Type B pancreatic cell (in vitro differentiated cells): ENCODE measurements around the gene GNG7. TPM values are rescaled to one million over a fixed set of nuclear protein-coding genes. Genes with fewer than 3 reads are reported as not detected.
A peak's percentile ranks its signal among the peaks of the same experiment; 100 is the strongest.
"Not testable (repeated sequence)": the region's sequence is repeated elsewhere in the genome, so short reads cannot be mapped to it uniquely, and the experiment has no call there.

Experiments
- DNase-seq: peaks from one replicate; pipeline ENCODE4 v3.0.0; 2021; ENCODE audit warnings: mixed read lengths; ENCODE audit not compliant: unreplicated experiment; ENCODE audit errors: extremely low spot score
- H3K27ac Mint-ChIP-seq: 2 replicates; pipeline ENCODE4 v1.8.0; 2021; ENCODE audit warnings: mild to moderate bottlenecking, mixed read lengths
- H3K27me3 Mint-ChIP-seq: 2 replicates; pipeline ENCODE4 v1.8.0; 2021; ENCODE audit warnings: mixed read lengths
- H3K36me3 Mint-ChIP-seq: 2 replicates; pipeline ENCODE4 v1.8.0; 2021; ENCODE audit warnings: mixed read lengths
- H3K4me1 Mint-ChIP-seq: one replicate; pipeline ENCODE4 v1.8.0; 2021; ENCODE audit warnings: mixed read lengths; ENCODE audit not compliant: unreplicated experiment
- H3K4me3 Mint-ChIP-seq: 2 replicates; pipeline ENCODE4 v1.8.0; 2021; ENCODE audit warnings: mild to moderate bottlenecking, mixed read lengths
- H3K9me3 Mint-ChIP-seq: 2 replicates; pipeline ENCODE4 v1.8.0; 2021; ENCODE audit warnings: mixed read lengths
- CTCF ChIP-seq: fragments of 200-600 bp; sonication (generic); conservative IDR thresholded peaks from 2 replicates; pipeline ENCODE4 v1.5.0; 2021; ENCODE audit warnings: antibody characterized with exemption, mild to moderate bottlenecking
- total RNA-seq: library from RNA; stranded (reverse); gene quantifications from 2 replicates; pipeline ENCODE4 v1.2.1, GENCODE V29; 2021; ENCODE audit warnings: low replicate concordance

GNG7 gene
- total RNA-seq, 1 donor from 2014 or later, result 12.2 TPM

- Mint-ChIP-seq H3K4me3 (no peak overlapping the region), H3K36me3 (peaks cover 1% of the 10 kb centered on the region), H3K9me3 (peaks cover 2% of the 10 kb centered on the region), H3K4me1 (peaks cover 4% of the 10 kb centered on the region), H3K27me3 (no peaks in the 10 kb centered on the region), H3K27ac (peak overlapping the region; percentile 41)
- no peak for DNase-seq
- TF ChIP-seq CTCF, result no peak
Measured at GRCh38 chr19:2527171-2527570, 175.3 kb downstream of the GNG7 start.

GRCh38 chr19:2524840-2525723 lies 177.4 kb downstream of the GNG7 start:
- H3K4me1 Mint-ChIP-seq, result peaks cover 4% of the 10 kb centered on the region
- DNase-seq, result no peak
- H3K27me3 Mint-ChIP-seq, result no peaks in the 10 kb centered on the region
- TF ChIP-seq CTCF, result no peak
- H3K36me3 Mint-ChIP-seq, result no peaks in the 10 kb centered on the region
- no peaks in the 10 kb centered on the region for H3K9me3 Mint-ChIP-seq
- H3K27ac Mint-ChIP-seq, result peak overlapping the region; percentile 41
- no peak overlapping the region for H3K4me3 Mint-ChIP-seq

DNA sequence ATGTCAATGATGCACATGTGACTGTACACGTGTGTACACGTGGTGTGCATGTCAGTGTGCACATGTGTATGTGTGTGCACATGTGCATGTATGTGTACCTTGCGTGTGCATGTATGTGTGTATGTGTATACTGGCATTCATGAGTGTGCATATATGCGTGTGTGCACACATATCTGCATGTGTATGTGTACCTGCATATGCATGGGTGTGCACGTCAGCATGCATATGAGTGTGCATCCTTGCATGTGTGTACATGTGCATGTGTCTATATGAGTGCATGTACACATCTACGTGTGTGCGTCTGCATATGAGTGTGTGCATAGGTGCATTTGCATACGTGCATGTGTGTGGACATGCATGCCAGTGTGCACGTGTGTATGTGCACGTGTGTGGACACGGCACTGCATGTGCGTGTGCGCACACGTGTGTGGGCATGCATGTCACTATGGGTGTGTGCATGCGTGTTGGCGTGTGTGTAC lies 178.1 kb downstream of the GNG7 start:
- H3K4me3 Mint-ChIP-seq, result no peak overlapping the region
- TF ChIP-seq CTCF, result no peak
- no peaks in the 10 kb centered on the region for H3K27me3 Mint-ChIP-seq
- no peaks in the 10 kb centered on the region for H3K9me3 Mint-ChIP-seq
- no peaks in the 10 kb centered on the region for H3K36me3 Mint-ChIP-seq
- no peak for DNase-seq
- peaks cover 4% of the 10 kb centered on the region for H3K4me1 Mint-ChIP-seq
- H3K27ac Mint-ChIP-seq, result peak overlapping the region; percentile 41

DNA sequence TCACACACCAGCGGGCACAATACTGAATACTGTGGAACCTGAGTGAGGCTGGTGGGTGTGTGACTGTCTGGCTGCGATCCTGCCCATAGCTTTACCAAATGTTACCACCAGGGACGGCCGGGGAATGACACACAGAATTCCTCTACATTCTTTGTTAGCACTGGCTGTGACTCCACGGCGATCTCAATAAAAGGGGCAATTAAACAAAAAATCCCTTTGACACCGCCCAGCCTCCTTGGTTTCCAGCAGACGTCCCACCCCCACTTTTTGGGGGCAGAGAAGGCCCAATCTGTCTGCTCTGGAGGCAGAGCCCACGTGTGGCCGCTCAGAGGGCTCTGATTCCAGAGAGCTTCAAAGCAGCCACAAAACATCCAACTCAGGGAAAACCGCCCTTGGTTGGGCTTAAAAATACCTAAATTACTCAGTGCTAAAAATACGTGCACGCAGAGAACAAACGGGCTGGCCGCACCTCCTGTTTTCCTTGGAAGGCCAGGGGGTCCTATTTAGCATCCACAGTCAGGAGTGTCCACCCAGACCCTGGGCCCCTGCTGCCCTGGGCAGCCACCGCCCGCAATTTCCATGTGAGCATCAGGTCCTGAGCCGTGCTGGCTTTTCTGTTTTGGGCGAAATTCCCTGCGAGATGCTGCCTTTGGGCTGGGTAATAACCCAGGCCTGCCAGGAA lies 178.7 kb downstream of the GNG7 start:
- no peak overlapping the region for H3K4me3 Mint-ChIP-seq
- no peaks in the 10 kb centered on the region for H3K27me3 Mint-ChIP-seq
- TF ChIP-seq CTCF, result peak; percentile 65
- peak overlapping the region; percentile 58 for H3K27ac Mint-ChIP-seq
- no peaks in the 10 kb centered on the region for H3K36me3 Mint-ChIP-seq
- no peak for DNase-seq
- H3K9me3 Mint-ChIP-seq, result no peaks in the 10 kb centered on the region
- peaks cover 4% of the 10 kb centered on the region for H3K4me1 Mint-ChIP-seq

GRCh38 chr19:2519482-2519881 lies 183.0 kb downstream of the GNG7 start:
- Mint-ChIP-seq H3K4me3 (no peak overlapping the region), H3K4me1 (peaks cover 4% of the 10 kb centered on the region), H3K27ac (no peak overlapping the region), H3K36me3 (peaks cover 4% of the 10 kb centered on the region), H3K9me3 (no peaks in the 10 kb centered on the region), H3K27me3 (no peaks in the 10 kb centered on the region)
- DNase-seq, result no peak
- TF ChIP-seq CTCF, result no peak

- H3K4me3 Mint-ChIP-seq, H3K27me3 Mint-ChIP-seq, H3K9me3 Mint-ChIP-seq, DNase-seq, H3K4me1 Mint-ChIP-seq, H3K36me3 Mint-ChIP-seq, H3K27ac Mint-ChIP-seq: not testable (repeated sequence)
Measured at GRCh38 chr19:2518856-2519255, 183.6 kb downstream of the GNG7 start.
